ENCODE results near the gene MCM7. TPM values are rescaled to one million over a fixed set of nuclear protein-coding genes. Genes with fewer than 3 reads are reported as not detected.

The MCM7 gene
- total and polyA plus RNA-seq, 2 of the 13 experiments (the other 11 are each of a cell fraction or from before 2014, with no cell fraction given), result 84.5 to 214 TPM

DNA sequence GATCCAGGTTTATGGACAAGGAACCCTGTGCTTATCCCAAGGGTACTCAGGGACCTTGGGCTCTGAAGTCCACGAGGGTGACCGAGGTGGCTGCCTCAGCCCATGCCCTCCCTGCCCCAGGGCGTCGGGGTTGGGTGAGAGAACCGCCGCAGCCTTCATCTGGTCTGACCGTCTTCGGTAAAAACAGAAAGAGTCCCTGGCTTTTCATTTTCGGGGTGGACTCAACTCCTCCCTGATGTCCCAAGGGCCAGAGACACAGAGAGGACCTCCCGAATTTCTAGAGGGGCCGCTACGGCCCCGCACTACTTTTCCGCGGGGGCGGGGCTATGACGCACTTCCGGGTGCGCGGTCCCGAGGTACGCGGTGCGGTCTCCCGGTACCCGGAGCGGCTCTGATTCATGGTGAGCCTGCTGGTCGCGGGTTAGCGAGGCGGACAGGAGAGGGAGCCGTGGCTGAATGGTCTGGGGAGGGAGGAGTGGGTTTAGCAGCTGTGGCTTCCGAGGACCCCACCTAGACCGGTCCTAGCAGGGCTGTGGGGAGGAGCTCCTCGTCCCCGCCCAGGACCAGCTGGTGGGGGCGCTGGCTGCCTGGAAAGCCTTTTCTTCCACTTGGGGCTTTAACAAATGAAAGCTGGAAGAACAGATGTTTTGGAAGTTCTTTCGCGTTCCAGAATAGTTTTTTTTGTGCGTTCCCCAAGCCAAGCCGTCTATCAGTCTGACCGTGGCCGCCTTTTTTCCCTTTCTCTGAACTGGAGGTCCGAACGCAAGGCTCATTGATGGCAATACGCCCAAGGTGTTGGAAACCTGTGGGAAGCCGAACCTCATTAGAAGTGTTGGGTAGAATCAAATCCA, 51.5 kb downstream of the MCM7 start, which contains the start of gene ZSCAN21 (continued):
- TF ChIP-seq, protein P1, sequence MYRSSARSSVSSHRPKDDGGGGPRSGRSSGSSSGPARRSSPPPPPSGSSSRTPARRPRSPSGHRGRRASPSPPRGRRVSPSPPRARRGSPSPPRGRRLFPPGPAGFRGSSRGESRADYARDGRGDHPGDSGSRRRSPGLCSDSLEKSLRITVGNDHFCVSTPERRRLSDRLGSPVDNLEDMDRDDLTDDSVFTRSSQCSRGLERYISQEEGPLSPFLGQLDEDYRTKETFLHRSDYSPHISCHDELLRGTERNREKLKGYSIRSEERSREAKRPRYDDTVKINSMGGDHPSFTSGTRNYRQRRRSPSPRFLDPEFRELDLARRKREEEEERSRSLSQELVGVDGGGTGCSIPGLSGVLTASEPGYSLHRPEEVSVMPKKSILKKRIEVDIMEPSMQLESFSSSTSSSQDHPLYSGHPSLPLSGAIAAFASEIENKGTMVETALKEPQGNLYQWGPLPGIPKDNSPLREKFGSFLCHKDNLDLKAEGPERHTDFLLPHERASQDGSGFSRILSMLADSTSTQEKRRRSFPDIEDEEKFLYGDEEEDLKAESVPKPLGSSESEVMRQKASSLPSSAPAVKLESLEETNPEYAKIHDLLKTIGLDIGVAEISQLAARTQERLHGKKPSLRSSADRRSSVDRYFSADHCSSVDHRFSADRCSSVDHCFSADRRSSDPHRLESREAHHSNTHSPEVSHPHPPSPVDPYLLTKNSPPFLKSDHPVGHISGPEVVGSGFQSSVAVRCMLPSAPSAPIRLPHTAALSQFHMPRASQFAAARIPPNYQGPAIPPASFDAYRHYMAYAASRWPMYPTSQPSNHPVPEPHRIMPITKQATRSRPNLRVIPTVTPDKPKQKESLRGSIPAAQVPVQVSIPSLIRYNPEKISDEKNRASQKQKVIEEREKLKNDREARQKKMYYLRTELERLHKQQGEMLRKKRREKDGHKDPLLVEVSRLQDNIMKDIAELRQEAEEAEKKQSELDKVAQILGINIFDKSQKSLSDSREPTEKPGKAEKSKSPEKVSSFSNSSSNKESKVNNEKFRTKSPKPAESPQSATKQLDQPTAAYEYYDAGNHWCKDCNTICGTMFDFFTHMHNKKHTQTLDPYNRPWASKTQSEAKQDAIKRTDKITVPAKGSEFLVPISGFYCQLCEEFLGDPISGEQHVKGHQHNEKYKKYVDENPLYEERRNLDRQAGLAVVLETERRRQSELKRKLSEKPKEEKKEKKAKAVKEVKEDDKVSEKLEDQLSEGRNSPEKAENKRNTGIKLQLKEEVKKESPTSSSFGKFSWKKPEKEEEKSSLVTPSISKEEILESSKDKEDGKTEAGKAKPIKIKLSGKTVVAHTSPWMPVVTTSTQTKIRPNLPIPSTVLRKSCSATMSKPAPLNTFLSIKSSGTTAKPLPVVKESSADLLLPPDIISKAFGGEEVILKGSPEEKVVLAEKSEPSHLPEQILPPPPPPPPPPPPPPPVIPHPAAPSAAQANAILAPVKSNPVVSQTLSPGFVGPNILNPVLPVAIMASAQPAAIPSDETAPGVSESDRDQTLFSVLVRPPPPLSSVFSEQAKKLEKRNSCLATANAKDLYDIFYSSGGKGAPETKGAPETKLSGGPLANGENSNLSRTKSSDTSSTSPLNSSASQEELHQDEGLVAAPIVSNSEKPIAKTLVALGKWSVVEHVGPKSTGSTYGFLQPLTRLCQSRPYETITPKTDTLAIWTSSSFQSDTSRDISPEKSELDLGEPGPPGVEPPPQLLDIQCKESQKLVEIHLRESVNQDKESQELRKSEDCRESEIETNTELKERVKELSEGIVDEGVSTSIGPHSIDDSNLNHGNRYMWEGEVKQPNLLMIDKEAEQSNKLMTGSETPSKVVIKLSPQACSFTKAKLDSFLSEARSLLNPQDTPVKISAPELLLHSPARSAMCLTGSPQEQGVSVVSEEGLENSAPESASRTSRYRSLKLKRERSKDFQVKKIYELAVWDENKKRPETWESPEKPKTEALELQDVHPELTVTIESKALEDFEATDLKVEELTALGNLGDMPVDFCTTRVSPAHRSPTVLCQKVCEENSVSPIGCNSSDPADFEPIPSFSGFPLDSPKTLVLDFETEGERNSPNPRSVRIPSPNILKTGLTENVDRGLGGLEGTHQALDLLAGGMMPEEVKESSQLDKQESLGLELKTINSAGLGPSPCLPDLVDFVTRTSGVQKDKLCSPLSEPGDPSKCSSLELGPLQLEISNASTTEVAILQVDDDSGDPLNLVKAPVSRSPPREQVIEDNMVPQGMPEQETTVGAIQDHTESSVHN (CRISPR knock-in tag; IDR thresholded peaks at IDR 0.05), result no peak
- peak; percentile 82 for TF ChIP-seq POLR2AphosphoS5 (IDR thresholded peaks at IDR 0.05; ENCODE audit: low read depth, low read length)
- TF ChIP-seq, protein P2, sequence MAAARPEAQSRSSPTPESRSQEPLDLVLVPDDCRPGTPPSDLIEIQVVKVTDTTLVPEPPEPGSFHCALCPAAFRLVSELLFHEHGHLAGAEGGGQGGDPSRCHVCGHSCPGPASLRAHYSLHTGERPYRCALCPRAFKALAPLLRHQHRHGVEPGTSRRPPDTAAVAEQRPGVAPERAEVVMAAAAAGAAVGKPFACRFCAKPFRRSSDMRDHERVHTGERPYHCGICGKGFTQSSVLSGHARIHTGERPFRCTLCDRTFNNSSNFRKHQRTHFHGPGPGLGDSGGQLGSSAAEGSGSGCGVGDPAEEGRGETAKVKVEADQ (CRISPR knock-in tag; IDR thresholded peaks at IDR 0.05; ENCODE audit: borderline replicate concordance), result no peak
- TF ChIP-seq, protein P3, sequence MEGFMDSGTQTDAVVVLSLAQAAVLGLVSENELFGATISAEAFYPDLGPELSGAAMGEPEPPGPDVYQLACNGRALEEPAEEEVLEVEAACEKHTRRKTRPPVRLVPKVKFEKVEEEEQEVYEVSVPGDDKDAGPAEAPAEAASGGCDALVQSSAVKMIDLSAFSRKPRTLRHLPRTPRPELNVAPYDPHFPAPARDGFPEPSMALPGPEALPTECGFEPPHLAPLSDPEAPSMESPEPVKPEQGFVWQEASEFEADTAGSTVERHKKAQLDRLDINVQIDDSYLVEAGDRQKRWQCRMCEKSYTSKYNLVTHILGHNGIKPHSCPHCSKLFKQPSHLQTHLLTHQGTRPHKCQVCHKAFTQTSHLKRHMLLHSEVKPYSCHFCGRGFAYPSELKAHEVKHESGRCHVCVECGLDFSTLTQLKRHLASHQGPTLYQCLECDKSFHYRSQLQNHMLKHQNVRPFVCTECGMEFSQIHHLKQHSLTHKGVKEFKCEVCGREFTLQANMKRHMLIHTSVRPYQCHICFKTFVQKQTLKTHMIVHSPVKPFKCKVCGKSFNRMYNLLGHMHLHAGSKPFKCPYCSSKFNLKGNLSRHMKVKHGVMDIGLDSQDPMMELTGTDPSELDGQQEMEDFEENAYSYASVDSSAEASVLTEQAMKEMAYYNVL (CRISPR knock-in tag; IDR thresholded peaks at IDR 0.05; ENCODE audit: borderline replicate concordance), result peak; percentile 77; the same call in 1 of the 2 replicates
- 0 out of 2 replicates have a peak, but pooled peaks have one; percentile 24 for TF ChIP-seq ARID2 (CRISPR knock-in tag; IDR thresholded peaks at IDR 0.05; ENCODE audit: borderline replicate concordance)
- no peak for TF ChIP-seq ZNF572 (CRISPR knock-in tag; IDR thresholded peaks at IDR 0.05)
- TF ChIP-seq KLF6 (CRISPR knock-in tag; IDR thresholded peaks at IDR 0.05), result no peak
- TF ChIP-seq CREB1 (IDR thresholded peaks at IDR 0.05), result peak; percentile 88
- peak; percentile 96 for TF ChIP-seq CREB1 (CRISPR knock-in tag; IDR thresholded peaks at IDR 0.05)
- TF ChIP-seq, protein P4, sequence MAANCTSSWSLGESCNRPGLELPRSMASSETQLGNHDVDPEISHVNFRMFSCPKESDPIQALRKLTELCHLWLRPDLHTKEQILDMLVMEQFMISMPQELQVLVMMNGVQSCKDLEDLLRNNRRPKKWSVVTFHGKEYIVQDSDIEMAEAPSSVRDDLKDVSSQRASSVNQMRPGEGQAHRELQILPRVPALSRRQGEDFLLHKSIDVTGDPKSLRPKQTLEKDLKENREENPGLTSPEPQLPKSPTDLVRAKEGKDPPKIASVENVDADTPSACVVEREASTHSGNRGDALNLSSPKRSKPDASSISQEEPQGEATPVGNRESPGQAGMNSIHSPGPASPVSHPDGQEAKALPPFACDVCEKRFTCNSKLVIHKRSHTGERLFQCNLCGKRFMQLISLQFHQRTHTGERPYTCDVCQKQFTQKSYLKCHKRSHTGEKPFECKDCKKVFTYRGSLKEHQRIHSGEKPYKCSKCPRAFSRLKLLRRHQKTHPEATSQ (CRISPR knock-in tag; IDR thresholded peaks at IDR 0.05; ENCODE audit: borderline replicate concordance), result no peak
- no peak for TF ChIP-seq SOX13 (IDR thresholded peaks at IDR 0.05)
- no peak for TF ChIP-seq SOX13 (CRISPR knock-in tag; conservative IDR thresholded peaks at IDR 0.05 in 1 of 2, IDR thresholded peaks at IDR 0.05 in 1 of 2)
- 0 out of 2 replicates have a peak, but pooled peaks have one; percentile 69 for TF ChIP-seq MAF1 (CRISPR knock-in tag; IDR thresholded peaks at IDR 0.05; ENCODE audit: borderline replicate concordance)
- TF ChIP-seq ZNF768 (CRISPR knock-in tag; IDR thresholded peaks at IDR 0.05), result peak; percentile 34; the same call in 1 of the 2 replicates

Data from HepG2 (cell line).